HG03442 (cell line): Measurements from ENCODE around the gene GARIN5B.

Experiments used
- ATAC-seq: cut with Tn5 transposase; IDR thresholded peaks from one replicate; pipeline ENCODE4 v1.9.1; 2021; ENCODE audit warnings: mild to moderate bottlenecking, moderate library complexity; ENCODE audit not compliant: unreplicated experiment

Gene GARIN5B

DNA sequence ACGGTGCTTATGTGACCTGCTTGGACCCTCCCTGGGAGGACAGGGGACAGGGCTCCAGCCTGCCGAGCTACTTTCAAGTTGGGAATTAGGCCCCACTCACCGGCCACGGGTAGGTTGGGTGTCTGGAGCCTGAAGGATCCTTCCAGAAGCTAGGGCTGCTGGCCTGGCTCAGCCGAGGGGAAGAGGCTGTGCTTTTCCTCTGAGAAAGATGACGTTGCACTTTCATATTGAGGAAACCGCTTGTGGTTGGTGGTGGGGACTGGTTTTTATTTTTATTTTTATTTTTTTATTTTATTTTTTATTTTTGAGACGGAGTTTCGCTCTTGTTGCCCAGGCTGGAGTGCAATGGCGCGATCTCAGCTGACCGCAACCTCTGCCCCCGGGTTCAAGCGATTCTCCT lies 37.9 kb downstream of the GARIN5B start, which contains the start of gene TMEM150B:
TMEM150B (minus strand) TSS at position 170 of the 400 bp plus-strand sequence. CDS start 4,305 bp downstream, outside the sequence.
- no peak for ATAC-seq

DNA sequence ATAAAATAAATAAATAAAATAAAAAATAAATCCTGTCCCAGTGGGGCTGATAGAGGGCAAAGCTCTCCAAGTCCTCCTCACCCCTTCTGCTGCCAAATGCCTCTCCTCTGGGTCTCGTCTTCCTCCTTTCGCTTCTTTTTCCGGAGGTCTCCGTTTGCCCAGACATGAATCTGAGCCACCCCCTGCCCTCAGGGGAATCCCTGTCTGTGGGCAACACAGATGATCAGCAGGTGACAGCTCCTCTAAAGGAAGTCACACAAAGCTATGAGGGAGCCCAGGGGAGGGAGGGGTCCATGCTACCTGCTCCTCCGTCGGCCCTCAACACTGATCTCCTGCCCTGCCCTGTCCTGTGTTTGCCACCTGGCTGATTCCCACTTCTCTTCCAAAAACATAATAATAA lies 38.4 kb downstream of the GARIN5B start:
- no peak for ATAC-seq

DNA sequence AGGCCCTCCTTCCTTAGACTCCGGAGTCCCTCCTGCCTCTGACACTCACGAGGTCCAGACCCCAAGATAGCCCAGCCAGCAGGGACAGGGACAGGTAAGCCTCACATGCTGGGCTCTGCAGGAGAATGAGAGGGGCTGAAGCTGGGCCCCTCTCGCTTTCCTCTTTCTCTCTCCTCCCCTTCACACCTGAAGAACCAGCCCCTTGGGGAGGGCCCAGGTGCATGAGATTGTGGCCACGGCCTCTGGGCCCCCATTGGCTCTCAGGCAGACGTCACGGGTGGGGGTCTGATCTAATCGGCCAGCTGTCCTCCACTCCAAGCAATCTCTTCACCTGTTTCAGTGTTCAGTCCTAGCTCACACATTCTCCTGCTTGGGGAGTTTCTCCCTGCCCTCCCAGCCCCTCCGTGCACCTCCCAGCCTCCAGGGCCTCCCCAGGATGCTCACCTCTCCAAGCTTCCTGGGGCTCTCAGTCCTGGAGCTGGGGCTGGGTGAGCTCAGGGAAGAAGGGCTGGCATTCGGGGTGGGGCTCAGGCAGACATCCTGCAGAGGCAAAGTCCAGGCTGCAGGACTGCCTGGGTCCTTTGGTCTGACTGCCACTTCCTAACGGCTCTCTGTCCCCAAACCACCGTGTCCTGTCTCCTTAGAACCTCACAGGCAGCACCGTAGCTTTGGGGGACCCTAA lies 40.7 kb downstream of the GARIN5B start:
- ATAC-seq = no peak

DNA sequence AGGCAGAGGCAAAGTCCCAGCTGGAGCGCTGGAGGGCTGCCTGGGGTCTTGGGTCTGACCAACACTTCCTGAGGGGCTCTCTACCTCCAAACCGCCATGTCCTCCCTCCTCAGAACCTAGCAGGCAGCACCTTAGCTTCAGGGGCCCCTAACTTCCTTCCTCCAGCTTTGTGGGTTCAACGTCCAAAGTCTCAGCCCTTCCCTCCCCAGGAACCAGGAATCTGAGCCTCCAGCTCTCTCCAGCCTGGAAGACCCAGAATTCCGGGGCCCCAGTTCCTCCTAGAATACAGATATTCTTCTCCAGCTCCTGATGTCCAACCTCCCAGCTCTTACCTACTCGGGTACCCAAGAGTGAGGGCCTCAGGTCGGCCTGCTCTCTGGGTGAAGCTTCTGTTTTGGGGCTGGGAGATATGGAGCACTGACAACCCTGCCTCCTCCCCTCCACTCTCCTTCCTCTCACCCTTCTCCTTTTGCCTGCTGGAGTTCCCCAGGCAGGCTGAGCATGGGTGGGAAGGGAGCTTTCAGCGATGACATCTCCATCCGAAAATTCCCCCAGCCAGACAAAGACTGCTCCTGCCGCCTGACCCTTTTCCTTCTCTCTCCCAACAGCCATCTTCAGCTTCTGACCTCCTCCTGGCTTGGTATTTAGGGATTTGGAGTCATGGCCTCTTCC lies 41.5 kb downstream of the GARIN5B start:
- ATAC-seq = no peak

DNA sequence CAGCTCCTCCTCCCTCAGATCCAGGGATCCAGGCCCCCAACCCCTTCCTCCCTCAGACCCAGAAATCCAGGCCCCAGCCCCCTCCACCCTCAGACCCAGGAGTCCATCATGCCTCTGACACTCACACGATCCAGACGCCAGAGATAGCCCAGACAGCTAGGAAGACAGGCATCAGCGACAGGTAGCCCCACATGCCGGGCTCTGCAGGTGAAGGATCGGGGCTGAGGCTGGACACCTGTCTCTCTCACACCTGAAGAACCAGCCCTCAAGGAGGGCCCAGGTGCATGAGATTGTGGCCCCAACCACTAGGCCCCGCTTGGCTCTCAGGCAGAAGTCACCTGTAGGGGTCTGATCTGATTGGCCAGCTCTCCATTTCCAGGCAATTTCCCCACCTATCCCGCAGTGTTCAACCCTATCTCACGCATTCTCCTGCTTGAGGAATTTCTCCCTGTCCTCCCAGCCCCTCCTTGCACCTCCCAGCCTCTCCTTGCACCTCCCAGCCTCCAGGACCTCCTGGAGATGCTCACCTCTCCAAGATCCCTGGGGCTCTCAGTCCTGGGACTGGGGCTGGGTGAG lies 42.1 kb downstream of the GARIN5B start:
- ATAC-seq = no peak

DNA sequence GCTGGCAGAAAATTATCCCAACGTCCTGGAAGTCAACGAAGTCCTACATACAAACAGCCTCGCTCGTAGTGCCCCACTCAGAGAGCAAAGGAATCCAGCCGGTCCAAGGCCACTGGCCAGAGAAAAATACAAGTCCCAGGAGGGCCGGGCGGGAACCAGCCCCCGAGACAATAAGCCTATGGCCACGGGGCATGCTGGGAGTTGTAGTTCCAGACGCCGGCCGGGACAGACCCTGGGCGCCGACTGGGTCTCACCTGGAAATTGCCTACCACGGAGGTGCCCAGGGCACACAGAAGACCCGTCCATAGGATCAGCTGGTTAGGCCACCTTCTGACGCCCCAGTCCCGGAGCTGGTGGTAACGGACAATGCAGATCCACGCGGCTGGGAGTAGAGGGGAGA lies 43.3 kb downstream of the GARIN5B start:
- ATAC-seq = no peak

DNA sequence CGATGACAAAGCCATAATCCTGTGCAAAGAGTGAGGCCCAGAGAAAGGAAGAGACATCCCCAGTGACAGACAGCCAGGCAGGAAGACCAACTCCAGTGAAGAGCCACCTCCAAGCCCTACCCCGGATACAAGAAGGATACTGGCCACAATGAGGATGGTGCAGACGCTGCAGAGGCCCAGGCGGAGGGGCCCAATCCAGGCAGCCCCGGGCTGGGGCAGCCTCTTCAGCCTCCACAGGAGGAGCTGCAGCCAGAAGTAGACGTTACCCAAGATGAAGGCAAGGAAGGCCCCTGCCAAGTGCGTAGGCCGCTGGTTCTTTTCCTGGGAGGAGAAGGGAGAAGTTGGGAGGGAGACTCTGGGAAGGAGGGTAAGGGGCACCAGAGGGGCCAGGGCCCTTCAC lies 46.4 kb downstream of the GARIN5B start:
- ATAC-seq = no peak

DNA sequence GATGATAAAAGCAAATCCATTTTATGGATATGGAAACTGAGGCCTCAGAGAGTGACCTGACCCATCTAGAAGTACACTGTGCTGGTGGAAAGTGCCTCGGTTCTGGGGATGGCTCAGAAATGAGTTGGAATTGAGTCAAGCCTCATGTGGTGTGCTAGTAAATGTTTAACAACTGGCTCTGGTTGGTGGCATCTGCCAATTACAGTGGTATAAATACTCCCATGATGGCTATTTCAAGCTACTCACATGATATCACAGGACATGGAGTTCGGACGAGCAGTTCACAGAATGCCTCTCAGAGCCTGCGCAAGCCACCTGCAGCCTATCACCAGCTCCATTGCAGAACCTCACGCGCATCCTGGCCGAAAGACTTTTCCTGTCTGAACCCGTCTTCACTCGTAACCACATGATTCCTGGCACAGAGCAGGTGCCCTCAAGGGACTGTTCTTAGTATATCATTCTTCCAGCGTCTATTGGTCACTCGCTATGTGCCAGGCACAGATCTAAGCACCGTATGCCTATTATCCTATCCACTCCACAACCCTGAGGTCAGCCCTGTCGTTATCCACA lies 47.0 kb downstream of the GARIN5B start:
- no peak for ATAC-seq

DNA sequence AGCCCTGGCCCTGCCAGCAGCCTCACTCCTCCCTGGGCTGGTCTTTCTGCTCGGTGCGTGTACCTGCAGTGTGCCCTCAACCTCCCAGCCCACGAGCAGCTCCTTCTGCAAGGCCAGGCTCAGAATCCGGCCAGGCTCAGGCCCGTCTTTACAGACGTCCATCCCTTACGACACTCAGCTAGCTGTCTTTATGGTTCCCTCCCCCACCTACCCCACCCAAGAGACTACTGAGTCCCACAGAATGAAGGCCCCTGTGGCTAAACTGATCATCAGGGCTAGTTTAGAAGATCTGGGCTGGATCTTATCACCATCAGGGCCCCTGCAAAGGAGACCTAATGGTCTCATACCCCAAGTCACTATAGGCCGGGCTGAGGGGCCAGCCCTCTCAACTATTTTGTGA lies 48.7 kb downstream of the GARIN5B start:
- ATAC-seq = no peak

DNA sequence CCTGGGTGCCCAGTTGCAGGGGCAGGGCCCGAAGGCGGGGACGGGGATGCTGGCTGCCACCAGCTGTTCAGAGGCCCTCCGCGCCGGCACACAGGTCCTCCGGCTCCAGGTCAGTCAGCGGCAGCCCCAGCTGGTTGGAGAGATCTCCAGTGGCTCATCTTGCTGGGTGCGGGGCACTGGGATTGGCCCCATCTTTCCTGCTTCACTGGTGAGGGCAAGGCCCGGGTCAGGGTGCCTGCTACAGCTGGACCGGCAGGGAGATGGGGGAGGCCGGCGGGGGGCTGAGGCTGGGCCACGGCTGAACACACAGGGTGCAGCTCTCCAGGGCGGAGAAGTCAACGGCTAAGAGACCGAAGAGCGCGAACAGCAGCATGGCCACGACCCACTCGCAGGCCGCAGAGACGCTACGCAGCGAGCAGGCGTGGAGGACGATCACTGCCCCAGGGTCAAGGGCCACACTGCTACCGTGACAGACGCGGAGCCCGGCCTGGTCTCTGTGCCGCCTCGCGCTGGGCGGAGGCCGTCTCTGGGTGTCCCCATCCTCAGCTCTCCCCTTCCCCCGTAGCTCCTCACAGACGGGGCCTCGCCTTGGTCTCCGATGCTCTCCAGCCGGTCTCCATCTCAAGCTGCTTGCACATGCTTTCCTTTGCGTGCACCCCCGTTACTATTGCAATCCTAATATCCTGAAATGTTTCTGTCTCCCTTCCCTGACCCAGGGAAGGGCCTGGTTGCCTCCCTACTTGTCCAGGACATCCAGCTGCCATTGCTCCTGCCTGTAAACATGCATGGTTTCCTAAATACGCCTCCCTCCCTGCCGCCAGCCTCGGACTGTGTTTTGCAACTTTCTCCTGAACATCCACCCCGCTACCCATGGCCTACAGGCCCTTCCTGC lies 50.2 kb downstream of the GARIN5B start:
- ATAC-seq = no peak

DNA sequence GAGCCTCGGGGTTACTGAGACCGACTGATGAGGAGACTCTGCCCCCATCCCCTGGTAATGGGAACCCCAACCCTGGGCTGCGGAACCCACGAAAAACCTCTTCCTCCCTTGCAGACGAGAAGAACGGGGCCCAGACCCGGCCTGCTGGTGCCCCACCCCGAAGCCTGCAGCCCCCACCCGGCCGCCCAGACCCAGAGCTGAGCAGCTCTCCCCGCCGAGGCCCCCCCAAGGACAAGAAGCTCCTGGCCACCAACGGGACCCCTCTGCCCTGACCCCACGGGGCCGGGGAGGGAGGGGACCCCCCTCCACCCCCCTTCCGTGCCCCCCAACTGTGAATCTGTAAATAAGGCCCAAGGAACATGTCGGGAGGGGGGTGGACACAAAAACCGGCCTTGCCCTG lies 51.3 kb downstream of the GARIN5B start:
- ATAC-seq = no peak

DNA sequence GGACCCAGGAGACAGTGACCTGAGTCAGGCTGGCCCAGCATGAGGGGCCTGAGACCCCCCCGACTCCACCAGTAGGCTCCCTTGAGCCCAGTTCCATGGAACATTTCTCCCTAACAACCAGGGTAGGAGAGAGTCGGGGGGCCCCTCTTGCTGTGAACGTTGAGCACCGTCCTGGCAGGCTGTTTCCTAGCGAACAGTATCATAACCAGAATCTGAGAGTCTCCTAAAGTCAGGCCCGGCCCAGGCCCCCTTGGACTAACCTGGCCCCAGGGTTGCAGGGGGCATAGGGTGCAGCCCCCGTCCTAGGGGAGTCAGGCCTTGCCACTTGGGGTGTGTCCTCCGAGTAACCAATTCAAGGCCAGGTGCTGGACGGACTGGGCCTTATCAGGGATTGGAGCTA lies 51.7 kb downstream of the GARIN5B start:
- ATAC-seq = no peak

DNA sequence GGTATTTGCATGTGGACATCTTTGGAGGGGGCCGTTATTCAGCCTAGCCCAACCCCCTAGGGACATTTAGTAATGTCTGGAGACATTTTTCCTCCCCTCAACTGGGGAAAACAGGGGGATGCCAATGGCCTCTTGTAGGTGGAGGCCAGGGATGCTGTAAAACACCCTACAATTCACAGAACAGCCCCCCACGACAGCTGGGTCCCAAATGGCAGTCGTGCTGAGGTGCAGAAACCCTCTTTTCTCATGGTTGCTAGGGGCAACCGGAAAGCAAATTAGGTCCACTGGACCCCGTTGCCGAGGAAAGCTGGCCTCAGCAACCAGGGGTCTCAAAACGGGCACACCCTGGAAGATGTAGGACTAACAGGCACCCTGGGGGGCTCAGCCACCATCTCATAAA lies 52.6 kb downstream of the GARIN5B start:
- ATAC-seq = no peak

DNA sequence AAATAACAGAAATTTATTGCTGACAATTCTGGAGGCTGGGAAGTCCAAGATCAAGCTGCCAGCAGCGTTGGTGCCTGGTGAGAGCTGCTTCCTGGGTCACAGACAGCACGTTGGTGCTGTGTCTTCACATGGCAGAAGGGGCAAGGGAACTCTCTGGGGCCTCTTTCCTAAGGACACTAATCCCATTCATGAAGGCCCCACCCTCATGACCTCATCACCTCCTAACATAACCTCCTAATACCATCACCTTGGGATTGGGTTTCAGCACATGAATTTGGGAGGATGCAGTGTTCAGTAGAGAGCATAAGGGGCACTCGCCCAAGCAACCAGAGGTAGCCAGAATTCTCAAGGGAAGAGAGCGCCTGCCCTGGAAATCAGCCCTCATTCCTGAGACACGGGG lies 53.6 kb downstream of the GARIN5B start:
- no peak for ATAC-seq

DNA sequence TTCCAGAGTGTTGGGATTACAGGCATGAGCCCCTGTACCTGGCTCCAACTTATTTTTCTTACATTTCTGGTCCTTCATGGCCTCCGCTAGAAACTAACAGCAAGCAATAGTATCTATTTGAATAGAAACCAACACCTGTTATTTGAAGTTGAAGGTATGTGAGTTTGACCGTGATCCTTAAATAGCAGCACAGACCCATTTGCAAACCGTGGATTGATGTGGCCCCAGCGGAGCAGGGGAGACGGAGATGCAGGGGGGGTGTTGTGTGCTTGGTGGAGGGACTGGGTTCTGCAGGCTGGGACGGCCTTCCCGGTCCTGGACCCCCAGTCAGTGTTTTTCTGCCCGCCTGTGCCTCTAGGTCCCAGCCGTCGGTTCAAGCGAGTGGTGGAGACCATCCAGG lies 54.8 kb downstream of the GARIN5B start:
- no peak for ATAC-seq

DNA sequence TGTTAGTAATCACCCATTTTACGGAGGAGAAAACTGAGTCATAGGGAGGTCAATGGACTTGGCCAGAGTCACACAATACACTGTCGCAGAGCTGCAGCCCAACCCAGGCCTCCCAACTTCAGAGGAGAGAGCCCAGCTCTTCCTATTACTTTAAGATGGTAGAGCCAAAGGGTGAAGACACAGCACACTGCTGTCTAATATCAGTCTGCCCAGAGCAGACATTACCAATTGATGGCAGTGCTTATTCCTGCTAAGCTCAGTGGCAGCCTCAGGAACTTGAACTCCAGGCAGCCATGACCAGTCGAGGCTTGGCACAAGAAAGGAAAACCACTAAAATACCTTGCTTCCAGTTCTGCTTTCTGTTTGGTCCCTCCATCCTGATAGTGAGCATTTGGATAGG lies 56.3 kb downstream of the GARIN5B start:
- ATAC-seq = no peak

DNA sequence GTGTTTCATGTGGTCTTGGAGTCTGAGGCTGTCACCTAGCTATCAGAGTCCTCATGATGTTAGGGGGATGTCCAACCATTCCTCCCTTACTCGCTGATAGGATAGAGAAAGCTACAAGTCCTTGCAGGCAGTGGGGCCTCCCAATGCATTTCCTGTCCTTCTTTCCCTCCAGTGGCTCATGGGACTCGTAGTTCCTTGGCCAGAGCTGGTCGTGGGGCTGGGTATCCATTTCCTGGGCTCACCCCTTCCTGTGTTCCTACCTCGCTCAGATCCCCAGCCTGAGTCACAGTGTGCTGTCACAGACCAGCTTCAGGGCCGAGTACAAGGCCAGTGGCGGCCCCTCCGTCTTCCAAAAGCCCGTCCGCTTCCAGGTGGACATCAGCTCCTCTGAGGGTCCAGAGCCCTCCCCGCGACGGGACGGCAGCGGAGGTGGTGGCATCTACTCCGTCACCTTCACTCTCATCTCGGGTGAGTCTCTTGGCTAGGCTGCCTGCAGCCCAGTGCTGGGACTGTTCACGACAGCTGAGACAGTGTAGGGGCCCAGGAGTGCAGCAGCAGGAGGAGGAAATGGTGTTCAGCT lies 57.0 kb downstream of the GARIN5B start:
- no peak for ATAC-seq

DNA sequence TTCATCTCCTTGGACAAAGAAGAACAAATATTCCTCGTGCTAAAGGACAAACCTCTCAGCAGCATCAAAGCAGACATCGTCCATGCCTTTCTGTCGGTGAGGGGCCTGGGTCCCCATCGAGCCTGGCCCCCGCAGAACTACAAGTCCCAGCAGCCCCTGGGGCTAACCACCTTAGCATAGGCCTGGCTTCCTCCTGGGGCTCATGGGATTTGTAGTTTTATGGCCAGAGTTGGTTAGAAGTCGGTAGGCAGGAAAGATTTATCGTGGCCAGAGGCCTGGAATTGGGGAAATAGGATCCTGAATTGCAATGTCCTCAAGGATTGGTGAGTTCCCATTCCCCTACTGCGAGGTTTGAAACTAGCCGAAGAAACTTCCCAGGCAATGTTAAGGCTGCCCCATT lies 57.6 kb downstream of the GARIN5B start:
- ATAC-seq = no peak

DNA sequence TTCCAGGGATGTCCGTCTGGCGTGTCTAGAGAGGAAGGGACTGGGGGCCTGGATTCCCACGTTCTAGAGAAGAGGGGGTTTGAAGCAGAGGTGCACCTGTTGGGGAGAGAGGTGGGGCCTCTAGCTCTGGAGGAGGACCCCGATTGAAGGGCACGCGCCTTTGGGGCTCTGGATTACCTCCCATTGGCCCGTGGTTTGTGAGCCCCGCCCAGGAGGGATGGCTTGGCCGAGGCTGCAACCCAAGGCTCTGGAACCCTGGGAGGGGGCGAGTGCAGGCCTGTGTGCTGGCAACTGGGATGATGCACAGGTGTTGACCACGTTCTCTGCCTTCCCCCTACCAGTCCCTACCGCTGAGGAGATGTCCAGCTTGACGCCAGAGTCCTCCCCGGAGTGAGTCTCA lies 58.1 kb downstream of the GARIN5B start:
- ATAC-seq = no peak
